WTC11 (cell line): ENCODE data around the gene USP27X.

Experiments used
- ESRRA ChIP-seq: sonication (generic); formaldehyde crosslinking; IDR thresholded peaks from 2 replicates; pipeline ENCODE4 v1.8.1; 2022; ENCODE audit warnings: mild to moderate bottlenecking, missing genetic modification reagents, borderline replicate concordance
- HMGA2 ChIP-seq: fragments of 250-450 bp; sonication (Bioruptor Pico); IDR thresholded peaks from 2 replicates; pipeline ENCODE4 v1.4.0; 2021; ENCODE audit warnings: mild to moderate bottlenecking, moderate library complexity
- HMGXB4 ChIP-seq: sonication (generic); formaldehyde crosslinking; IDR thresholded peaks from 2 replicates; pipeline ENCODE4 v1.8.1; 2023; ENCODE audit warnings: mild to moderate bottlenecking, moderate library complexity, missing genetic modification reagents
- MAX ChIP-seq: sonication (generic); formaldehyde crosslinking; IDR thresholded peaks from 2 replicates; pipeline ENCODE4 v1.8.0; 2022; ENCODE audit warnings: mild to moderate bottlenecking, missing genetic modification reagents
- NR1H2 ChIP-seq: sonication (generic); formaldehyde crosslinking; IDR thresholded peaks from 2 replicates; pipeline ENCODE4 v1.9.0; 2021; ENCODE audit warnings: mild to moderate bottlenecking, moderate library complexity, missing genetic modification reagents
- TCF7 ChIP-seq: sonication (generic); formaldehyde crosslinking; IDR thresholded peaks from 2 replicates; pipeline ENCODE4 v1.8.0; 2022; ENCODE audit warnings: mild to moderate bottlenecking, low read depth, missing genetic modification reagents, moderate library complexity
- TF ChIP-seq, protein P1 (sequence below): fragments of 200-600 bp; IDR thresholded peaks from 2 replicates; pipeline ENCODE4 v1.8.0; 2022; ENCODE audit warnings: antibody characterized with exemption
- TF ChIP-seq, protein P2 (sequence below): sonication (generic); formaldehyde crosslinking; IDR thresholded peaks from 2 replicates; pipeline ENCODE4 v1.8.1; 2023; ENCODE audit warnings: mild to moderate bottlenecking, missing genetic modification reagents

GRCh38 chrX:49845701-49846403, 33.4 kb upstream of the USP27X start:
- TF ChIP-seq, protein P1, sequence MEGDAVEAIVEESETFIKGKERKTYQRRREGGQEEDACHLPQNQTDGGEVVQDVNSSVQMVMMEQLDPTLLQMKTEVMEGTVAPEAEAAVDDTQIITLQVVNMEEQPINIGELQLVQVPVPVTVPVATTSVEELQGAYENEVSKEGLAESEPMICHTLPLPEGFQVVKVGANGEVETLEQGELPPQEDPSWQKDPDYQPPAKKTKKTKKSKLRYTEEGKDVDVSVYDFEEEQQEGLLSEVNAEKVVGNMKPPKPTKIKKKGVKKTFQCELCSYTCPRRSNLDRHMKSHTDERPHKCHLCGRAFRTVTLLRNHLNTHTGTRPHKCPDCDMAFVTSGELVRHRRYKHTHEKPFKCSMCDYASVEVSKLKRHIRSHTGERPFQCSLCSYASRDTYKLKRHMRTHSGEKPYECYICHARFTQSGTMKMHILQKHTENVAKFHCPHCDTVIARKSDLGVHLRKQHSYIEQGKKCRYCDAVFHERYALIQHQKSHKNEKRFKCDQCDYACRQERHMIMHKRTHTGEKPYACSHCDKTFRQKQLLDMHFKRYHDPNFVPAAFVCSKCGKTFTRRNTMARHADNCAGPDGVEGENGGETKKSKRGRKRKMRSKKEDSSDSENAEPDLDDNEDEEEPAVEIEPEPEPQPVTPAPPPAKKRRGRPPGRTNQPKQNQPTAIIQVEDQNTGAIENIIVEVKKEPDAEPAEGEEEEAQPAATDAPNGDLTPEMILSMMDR = no peak
- TF ChIP-seq NR1H2 (CRISPR knock-in tag) (no peak), HMGA2 (CRISPR knock-in tag) (no peak), MAX (CRISPR knock-in tag) (no peak), TCF7 (no peak), ESRRA (CRISPR knock-in tag) (no peak), HMGXB4 (CRISPR knock-in tag) (no peak)
- TF ChIP-seq, protein P2, sequence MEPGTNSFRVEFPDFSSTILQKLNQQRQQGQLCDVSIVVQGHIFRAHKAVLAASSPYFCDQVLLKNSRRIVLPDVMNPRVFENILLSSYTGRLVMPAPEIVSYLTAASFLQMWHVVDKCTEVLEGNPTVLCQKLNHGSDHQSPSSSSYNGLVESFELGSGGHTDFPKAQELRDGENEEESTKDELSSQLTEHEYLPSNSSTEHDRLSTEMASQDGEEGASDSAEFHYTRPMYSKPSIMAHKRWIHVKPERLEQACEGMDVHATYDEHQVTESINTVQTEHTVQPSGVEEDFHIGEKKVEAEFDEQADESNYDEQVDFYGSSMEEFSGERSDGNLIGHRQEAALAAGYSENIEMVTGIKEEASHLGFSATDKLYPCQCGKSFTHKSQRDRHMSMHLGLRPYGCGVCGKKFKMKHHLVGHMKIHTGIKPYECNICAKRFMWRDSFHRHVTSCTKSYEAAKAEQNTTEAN (CRISPR knock-in tag) = no peak
